ENCODE results near the gene ADK.

- TF ChIP-seq CTCF (conservative IDR thresholded peaks at IDR 0.05 in 1 of 2, IDR thresholded peaks at IDR 0.05 in 1 of 2; ENCODE audit: low read depth in 1 of 2, low read length in 2 of 2) (no peak), EZH2 (IDR thresholded peaks at IDR 0.05; ENCODE audit: low read length, missing control alignments) (no peak)
Observed at GRCh38 chr10:74431816-74432215, 280.8 kb downstream of the ADK start.

Data from fibroblast of lung (primary cell).